B cell (primary cell): ENCODE data around the gene PIK3CB. TPM values are rescaled to one million over a fixed set of nuclear protein-coding genes. Genes with fewer than 3 reads are reported as not detected.

ENCODE experiments used
- ATAC-seq: fragments of 200-7000 bp; cut with Tn5 transposase; one replicate; pipeline ENCODE4 v1.10.0; 2021; ENCODE audit warnings: low read depth, mild to moderate bottlenecking, moderate number of reproducible peaks, moderate library complexity
- CTCF ChIA-PET: fragments of 350-600 bp; sonication (Branson Sonifier 250); formaldehyde crosslinking; loops from one replicate; lab custom pipeline; 2021; ENCODE audit warnings: antibody characterized with exemption, inconsistent platforms; lab: Charles Lee
- POLR2A ChIA-PET: fragments of 350-600 bp; sonication (Branson Sonifier 250); formaldehyde crosslinking; loops from one replicate; lab custom pipeline; 2021; ENCODE audit warnings: antibody characterized with exemption; lab: Charles Lee
- DNase-seq: peaks from one replicate; pipeline ENCODE4 v3.0.0; 2013
- H2AFZ ChIP-seq: 2 replicates; pipeline ENCODE4 v1.6.1; 2012; ENCODE audit warnings: mild to moderate bottlenecking, low read depth, low read length; ENCODE audit not compliant: insufficient read depth, poor library complexity, severe bottlenecking
- H3K27ac ChIP-seq, 2 donors: 1 replicate in 1 of 2; 2 replicates in 1 of 2; pipeline ENCODE4 v1.5.1; 2012 to 2013; ENCODE audit warnings: low read length in 2 of 2, mild to moderate bottlenecking in 2 of 2, moderate library complexity in 1 of 2
- H3K27me3 ChIP-seq, 4 experiments: fragments of 200-600 bp in 1 of 4; sonication (generic) in 1 of 4; replicated peaks in 1 of 4; 1 replicate in 2 of 4; 2 replicates in 2 of 4; pipeline versions ENCODE4 v1.6.1 to v1.7.0; 2013 to 2016; ENCODE audit warnings: low read length in 3 of 4, mild to moderate bottlenecking in 2 of 4, mixed read lengths in 1 of 4, moderate library complexity in 1 of 4; ENCODE audit not compliant: insufficient read depth in 4 of 4, control insufficient read depth in 3 of 4; ENCODE audit errors: control extremely low read depth in 1 of 4
- H3K36me3 ChIP-seq, 2 experiments: replicated peaks in 1 of 2; 1 replicate in 1 of 2; 2 replicates in 1 of 2; pipeline versions ENCODE4 v1.6.1 to v1.7.1; 2013; ENCODE audit warnings: low read length in 1 of 2; ENCODE audit not compliant: insufficient read depth in 2 of 2, control insufficient read depth in 1 of 2; ENCODE audit errors: control extremely low read depth in 1 of 2, extremely low read depth in 1 of 2
- H3K4me1 ChIP-seq, 2 donors: fragments of 200-600 bp in 1 of 2; sonication (generic) in 1 of 2; 1 replicate in 1 of 2; 2 replicates in 1 of 2; pipeline versions ENCODE4 v1.5.1 to v1.6.1; 2013 to 2017; ENCODE audit warnings: low read length in 2 of 2; ENCODE audit not compliant: control insufficient read depth in 2 of 2, insufficient read depth in 2 of 2
- H3K4me2 ChIP-seq: replicated peaks from 2 replicates; pipeline ENCODE3; 2012; ENCODE audit warnings: mild to moderate bottlenecking, low read depth, low read length; ENCODE audit not compliant: poor library complexity, severe bottlenecking
- H3K4me3 ChIP-seq, 5 experiments: fragments of 200-600 bp in 1 of 5; sonication (generic) in 1 of 5; 1 replicate in 3 of 5; 2 replicates in 2 of 5; pipeline versions ENCODE4 v1.5.1 to v1.7.0; 2011 to 2016; ENCODE audit warnings: low read length in 4 of 5, mild to moderate bottlenecking in 4 of 5, low read depth in 2 of 5, control low read depth in 1 of 5, moderate library complexity in 1 of 5; ENCODE audit not compliant: insufficient read depth in 1 of 5; ENCODE audit errors: control extremely low read depth in 1 of 5, extremely low read depth in 1 of 5
- H3K79me2 ChIP-seq: fragments of 200-600 bp; sonication (generic); one replicate; pipeline ENCODE4 v1.6.0; 2016; ENCODE audit warnings: low read length; ENCODE audit not compliant: control insufficient read depth, insufficient read depth
- H3K9ac ChIP-seq: fragments of 200-600 bp; sonication (generic); 2 replicates; pipeline ENCODE4 v1.6.1; 2017; ENCODE audit warnings: mild to moderate bottlenecking, low read length, moderate library complexity
- H3K9me3 ChIP-seq, 3 donors: one replicate each; pipeline versions ENCODE4 v1.6.1 to v1.7.1; 2013; ENCODE audit warnings: low read length in 2 of 3; ENCODE audit not compliant: control insufficient read depth in 2 of 3, insufficient read depth in 1 of 3; ENCODE audit errors: control extremely low read depth in 1 of 3
- H4K20me1 ChIP-seq: 2 replicates; pipeline ENCODE4 v1.6.0; 2012; ENCODE audit warnings: mild to moderate bottlenecking, low read length; ENCODE audit not compliant: insufficient read depth, control insufficient read depth, poor library complexity, severe bottlenecking
- H3K27ac Mint-ChIP-seq: one replicate; pipeline ENCODE4 v1.8.0; 2021; ENCODE audit warnings: mixed read lengths
- H3K27me3 Mint-ChIP-seq: one replicate; pipeline ENCODE4 v1.8.0; 2021; ENCODE audit warnings: mixed read lengths
- H3K4me1 Mint-ChIP-seq: one replicate; pipeline ENCODE4 v1.8.0; 2021; ENCODE audit warnings: mixed read lengths
- H3K4me3 Mint-ChIP-seq: one replicate; pipeline ENCODE4 v1.8.0; 2021; ENCODE audit warnings: mixed read lengths
- H3K9me3 Mint-ChIP-seq: one replicate; pipeline ENCODE4 v1.8.0; 2022; ENCODE audit warnings: mixed read lengths; ENCODE audit not compliant: insufficient read depth
- EZH2 ChIP-seq: IDR thresholded peaks from 2 replicates; pipeline ENCODE4 v1.6.1; 2012; ENCODE audit warnings: borderline replicate concordance, low read depth, mild to moderate bottlenecking, moderate library complexity, low read length; ENCODE audit not compliant: insufficient read depth, poor library complexity, severe bottlenecking
- WGBS: methylation state at CpG from one replicate; pipeline ENCODE4 v1.1.5; 2013; ENCODE audit warnings: missing lambda C conversion rate; ENCODE audit not compliant: insufficient coverage; 5-methylcytosine and 5-hydroxymethylcytosine counted together
- intact Hi-C: fragments of 100-400 bp; cut with micrococcal nuclease; formaldehyde crosslinking; loops from one replicate; pipeline ENCODE4 v1.10.0; 2022
- polyA plus RNA-seq: library from polyadenylated mRNA; depleted of rRNA; stranded (reverse); fragments of >200 nt; gene quantifications from 2 replicates; pipeline ENCODE4 v1.2.3, GENCODE V29; 2012
- total RNA-seq, 2 donors: library from RNA; stranded (reverse); fragments of 120-200 nt in 1 of 2; gene quantifications; 1 replicate in 1 of 2; 2 replicates in 1 of 2; pipeline versions ENCODE4 v1.2.3 to v1.2.4, GENCODE V29; 2013 to 2022
- TF ChIP-seq, protein P1 (sequence below): fragments of 200-600 bp; IDR thresholded peaks from one replicate; pipeline ENCODE4 v1.8.0; 2022; ENCODE audit warnings: antibody characterized with exemption, mild to moderate bottlenecking

Gene PIK3CB
- total and polyA plus RNA-seq, 2 donors (not counting 1 experiment from before 2014, with no cell fraction given): 3.6 to 29.4 TPM

GRCh38 chr3:138778643-138779042, 56.1 kb downstream of the PIK3CB start:
- ChIA-PET POLR2A (no interaction called here), CTCF (no interaction called here)
- H3K27me3 Mint-ChIP-seq: no peaks in the 10 kb centered on the region
- no peak overlapping the region for H3K27ac Mint-ChIP-seq
- peaks cover 7% of the 10 kb centered on the region for H3K4me1 Mint-ChIP-seq
- no peaks in the 10 kb centered on the region for H3K9me3 ChIP-seq
- H3K4me3 Mint-ChIP-seq: no peak overlapping the region
- no peak overlapping the region for H3K4me2 ChIP-seq
- no peaks in the 10 kb centered on the region for H4K20me1 ChIP-seq
- H3K27ac ChIP-seq: no peak overlapping the region
- peaks cover 9% of the 10 kb centered on the region for H3K79me2 ChIP-seq
- no peaks in the 10 kb centered on the region for H3K9me3 Mint-ChIP-seq
- H2AFZ ChIP-seq: no peak overlapping the region
- TF ChIP-seq, protein P1, sequence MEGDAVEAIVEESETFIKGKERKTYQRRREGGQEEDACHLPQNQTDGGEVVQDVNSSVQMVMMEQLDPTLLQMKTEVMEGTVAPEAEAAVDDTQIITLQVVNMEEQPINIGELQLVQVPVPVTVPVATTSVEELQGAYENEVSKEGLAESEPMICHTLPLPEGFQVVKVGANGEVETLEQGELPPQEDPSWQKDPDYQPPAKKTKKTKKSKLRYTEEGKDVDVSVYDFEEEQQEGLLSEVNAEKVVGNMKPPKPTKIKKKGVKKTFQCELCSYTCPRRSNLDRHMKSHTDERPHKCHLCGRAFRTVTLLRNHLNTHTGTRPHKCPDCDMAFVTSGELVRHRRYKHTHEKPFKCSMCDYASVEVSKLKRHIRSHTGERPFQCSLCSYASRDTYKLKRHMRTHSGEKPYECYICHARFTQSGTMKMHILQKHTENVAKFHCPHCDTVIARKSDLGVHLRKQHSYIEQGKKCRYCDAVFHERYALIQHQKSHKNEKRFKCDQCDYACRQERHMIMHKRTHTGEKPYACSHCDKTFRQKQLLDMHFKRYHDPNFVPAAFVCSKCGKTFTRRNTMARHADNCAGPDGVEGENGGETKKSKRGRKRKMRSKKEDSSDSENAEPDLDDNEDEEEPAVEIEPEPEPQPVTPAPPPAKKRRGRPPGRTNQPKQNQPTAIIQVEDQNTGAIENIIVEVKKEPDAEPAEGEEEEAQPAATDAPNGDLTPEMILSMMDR: no peak
- no peak for TF ChIP-seq EZH2
- no peaks in the 10 kb centered on the region for H3K4me1 ChIP-seq
- H3K27me3 ChIP-seq: no peaks in the 10 kb centered on the region
- WGBS: 94% methylated on average over 2 of the region's 2 CpGs
- intact Hi-C loops: no loop called here
- no peak overlapping the region for H3K9ac ChIP-seq
- DNase-seq (no peak), ATAC-seq (no peak)
- peaks cover 0 to 3% of the 10 kb centered on the region in 2 experiments for H3K36me3 ChIP-seq
- no peak overlapping the region for H3K4me3 ChIP-seq

DNA sequence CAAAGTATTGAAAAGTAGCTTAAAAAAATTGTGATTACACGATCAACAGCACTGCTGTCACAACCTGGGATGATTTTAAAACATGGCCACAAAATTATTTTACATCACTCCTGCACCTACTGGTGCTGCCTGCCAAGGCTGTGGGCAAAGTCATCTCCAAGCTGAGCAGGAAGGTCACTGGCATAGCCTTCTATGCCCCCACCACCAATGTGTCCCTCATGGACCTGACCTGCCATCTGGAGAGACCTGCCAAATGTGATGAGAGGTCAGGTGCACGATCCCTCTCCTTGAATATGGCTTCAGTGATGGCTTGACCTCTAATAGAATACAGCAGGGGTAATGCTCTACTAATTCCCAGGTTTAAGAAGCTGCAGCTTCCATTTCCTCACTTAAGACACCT, 57.8 kb downstream of the PIK3CB start:
- no peak overlapping the region for H3K9ac ChIP-seq
- Mint-ChIP-seq H3K9me3 (no peaks in the 10 kb centered on the region), H3K4me3 (no peak overlapping the region), H3K27ac (no peak overlapping the region), H3K27me3 (no peaks in the 10 kb centered on the region), H3K4me1 (peaks cover 4% of the 10 kb centered on the region)
- no peak overlapping the region for H3K4me2 ChIP-seq
- H2AFZ ChIP-seq: no peak overlapping the region
- H3K4me1 ChIP-seq: no peaks in the 10 kb centered on the region
- no peaks in the 10 kb centered on the region for H3K27me3 ChIP-seq
- peaks cover 9% of the 10 kb centered on the region for H3K79me2 ChIP-seq
- no peak for TF ChIP-seq EZH2
- TF ChIP-seq, protein P1: no peak
- ChIA-PET POLR2A (no interaction called here), CTCF (no interaction called here)
- no peak for DNase-seq
- H4K20me1 ChIP-seq: no peaks in the 10 kb centered on the region
- H3K9me3 ChIP-seq: no peaks in the 10 kb centered on the region
- no peak overlapping the region for H3K27ac ChIP-seq
- peaks cover 0 to 3% of the 10 kb centered on the region in 2 experiments for H3K36me3 ChIP-seq
- ATAC-seq: no peak
- intact Hi-C loops: no loop called here
- no peak overlapping the region for H3K4me3 ChIP-seq
- 100% methylated on average over 1 of the region's 2 CpGs for WGBS
